ENCODE data around the gene LSAMP.
"Not testable (repeated sequence)": the region's sequence is repeated elsewhere in the genome, so short reads cannot be mapped to it uniquely, and the experiment has no call there.

The LSAMP gene

GRCh38 chr3:115783938-115784738, 661.1 kb downstream of the LSAMP start:
- DNase-seq: peak; percentile 90

- not testable (repeated sequence) for DNase-seq
Observed at GRCh38 chr3:115783426-115783825, 661.9 kb downstream of the LSAMP start.

- DNase-seq: no peak
Observed at GRCh38 chr3:115779011-115779410, 666.3 kb downstream of the LSAMP start.

- DNase-seq: no peak
Observed at GRCh38 chr3:115772951-115773350, 672.3 kb downstream of the LSAMP start.

GRCh38 chr3:115768661-115769060, 676.6 kb downstream of the LSAMP start:
- no peak for DNase-seq

- DNase-seq: no peak
Observed at GRCh38 chr3:115766587-115767482, 678.5 kb downstream of the LSAMP start.

- no peak for DNase-seq
Observed at GRCh38 chr3:115761927-115762305, 683.4 kb downstream of the LSAMP start.

GRCh38 chr3:115760716-115761115, 684.6 kb downstream of the LSAMP start:
- DNase-seq: no peak

- no peak for DNase-seq
Observed at GRCh38 chr3:115758076-115758763, 687.1 kb downstream of the LSAMP start.

- not testable (repeated sequence) for DNase-seq
Observed at GRCh38 chr3:115752978-115753377, 692.3 kb downstream of the LSAMP start.

All from T1000 (cell line).